SK-N-SH treated with all-trans-retinoic acid at 6 μM for 48 hours (cell line): ENCODE measurements around the gene PRR5L.

Source experiments
- ATAC-seq: fragments of 200-7000 bp; cut with Tn5 transposase; 3 replicates; pipeline ENCODE4 v1.9.1; 2020; ENCODE audit warnings: mild to moderate bottlenecking, moderate library complexity
- ARNTL ChIP-seq: fragments of 450-650 bp; formaldehyde crosslinking; IDR thresholded peaks from 2 replicates; pipeline ENCODE4 v1.5.0; 2020; ENCODE audit warnings: low read depth, mild to moderate bottlenecking, moderate library complexity, borderline replicate concordance
- BACH2 ChIP-seq: fragments of 250-450 bp; sonication (Bioruptor Pico); IDR thresholded peaks from 2 replicates; pipeline ENCODE4 v1.9.0; 2021; ENCODE audit warnings: mild to moderate bottlenecking, borderline replicate concordance
- CREB5 ChIP-seq: fragments of 250-450 bp; sonication (Bioruptor Pico); IDR thresholded peaks from 2 replicates; pipeline ENCODE4 v1.5.1; 2020; ENCODE audit warnings: low read depth, mild to moderate bottlenecking, moderate library complexity
- CSDC2 ChIP-seq: fragments of 250-450 bp; sonication (Bioruptor Pico); IDR thresholded peaks from 2 replicates; pipeline ENCODE4 v1.5.0; 2020; ENCODE audit warnings: mild to moderate bottlenecking, moderate library complexity
- ESRRG ChIP-seq: fragments of 250-450 bp; sonication (Bioruptor Pico); IDR thresholded peaks from 2 replicates; pipeline ENCODE4 v1.6.1; 2021; ENCODE audit warnings: mild to moderate bottlenecking
- GLIS3 ChIP-seq: fragments of 250-450 bp; sonication (Bioruptor Pico); IDR thresholded peaks from 2 replicates; pipeline ENCODE4 v1.5.0; 2020; ENCODE audit warnings: mild to moderate bottlenecking, moderate library complexity
- ISL1 ChIP-seq: fragments of 250-450 bp; sonication (Bioruptor Pico); IDR thresholded peaks from 2 replicates; pipeline ENCODE4 v2.1.2; 2022; ENCODE audit warnings: mild to moderate bottlenecking, moderate library complexity
- OSR1 ChIP-seq: fragments of 250-450 bp; sonication (Bioruptor Pico); IDR thresholded peaks from 2 replicates; pipeline ENCODE4 v1.8.0; 2022; ENCODE audit warnings: moderate library complexity, mild to moderate bottlenecking, inconsistent platforms
- PATZ1 ChIP-seq: fragments of 250-450 bp; sonication (Bioruptor Pico); IDR thresholded peaks from 2 replicates; pipeline ENCODE4 v1.8.0; 2020; ENCODE audit warnings: mild to moderate bottlenecking, moderate library complexity, borderline replicate concordance
- POU6F1 ChIP-seq: fragments of 250-450 bp; sonication (Bioruptor Pico); IDR thresholded peaks from 2 replicates; pipeline ENCODE4 v1.8.0; 2021; ENCODE audit warnings: low read depth, mild to moderate bottlenecking, moderate library complexity, borderline replicate concordance
- PPARA ChIP-seq: fragments of 250-450 bp; sonication (Bioruptor Pico); IDR thresholded peaks from 2 replicates; pipeline ENCODE4 v1.5.0; 2020; ENCODE audit warnings: mild to moderate bottlenecking, borderline replicate concordance
- RARB ChIP-seq: fragments of 250-450 bp; sonication (Bioruptor Pico); IDR thresholded peaks from 2 replicates; pipeline ENCODE4 v1.8.0; 2021; ENCODE audit warnings: mild to moderate bottlenecking, moderate library complexity
- SNAI2 ChIP-seq: fragments of 250-450 bp; sonication (Bioruptor Pico); IDR thresholded peaks from 2 replicates; pipeline ENCODE4 v1.5.0; 2020; ENCODE audit warnings: mild to moderate bottlenecking, moderate library complexity
- TCF4 ChIP-seq: fragments of 250-450 bp; sonication (Bioruptor Pico); IDR thresholded peaks from 2 replicates; pipeline ENCODE4 v1.8.0; 2021; ENCODE audit warnings: mild to moderate bottlenecking, moderate library complexity, borderline replicate concordance
- TOX ChIP-seq: fragments of 250-450 bp; sonication (Bioruptor Pico); IDR thresholded peaks from 2 replicates; pipeline ENCODE4 v1.8.0; 2021; ENCODE audit warnings: mild to moderate bottlenecking, moderate library complexity, borderline replicate concordance
- ZC3H10 ChIP-seq: fragments of 250-450 bp; sonication (Bioruptor Pico); IDR thresholded peaks from 2 replicates; pipeline ENCODE4 v1.5.1; 2021; ENCODE audit warnings: mild to moderate bottlenecking, moderate library complexity
- ZFP3 ChIP-seq: fragments of 250-450 bp; sonication (Bioruptor Pico); IDR thresholded peaks from 2 replicates; pipeline ENCODE4 v1.5.0; 2020; ENCODE audit warnings: mild to moderate bottlenecking, moderate library complexity
- ZFP30 ChIP-seq: fragments of 450-650 bp; formaldehyde crosslinking; IDR thresholded peaks from 2 replicates; pipeline ENCODE4 v1.5.0; 2022; ENCODE audit warnings: mild to moderate bottlenecking, moderate library complexity
- ZNF565 ChIP-seq: fragments of 450-650 bp; formaldehyde crosslinking; conservative IDR thresholded peaks from 2 replicates; pipeline ENCODE4 v1.5.0; 2020; ENCODE audit warnings: low read depth, mild to moderate bottlenecking, moderate library complexity
- ZNF70 ChIP-seq: fragments of 450-650 bp; formaldehyde crosslinking; IDR thresholded peaks from 2 replicates; pipeline ENCODE4 v1.5.0; 2020; ENCODE audit warnings: mild to moderate bottlenecking, moderate library complexity
- ZNF8 ChIP-seq: fragments of 450-650 bp; formaldehyde crosslinking; IDR thresholded peaks from 2 replicates; pipeline ENCODE4 v1.5.0; 2020; ENCODE audit warnings: mild to moderate bottlenecking, moderate library complexity
- TF ChIP-seq, protein P1 (sequence below): fragments of 250-450 bp; sonication (Bioruptor Pico); IDR thresholded peaks from 2 replicates; pipeline ENCODE4 v1.5.1; 2021; ENCODE audit warnings: mild to moderate bottlenecking, moderate library complexity
- TF ChIP-seq, protein P2 (sequence below): fragments of 250-450 bp; sonication (Bioruptor Pico); IDR thresholded peaks from 2 replicates; pipeline ENCODE4 v1.5.0; 2020; ENCODE audit warnings: mild to moderate bottlenecking, moderate library complexity

PRR5L gene

GRCh38 chr11:36340897-36341296 lies 44.8 kb downstream of the PRR5L start:
- peak; percentile 15; the same call in 1 of the 2 replicates for TF ChIP-seq ZNF8 (CRISPR knock-in tag)
- peak; percentile 34; the same call in 1 of the 2 replicates for TF ChIP-seq SNAI2 (CRISPR knock-in tag)
- TF ChIP-seq ZNF565: no peak
- TF ChIP-seq ZFP3 (CRISPR knock-in tag): no peak
- TF ChIP-seq, protein P1, sequence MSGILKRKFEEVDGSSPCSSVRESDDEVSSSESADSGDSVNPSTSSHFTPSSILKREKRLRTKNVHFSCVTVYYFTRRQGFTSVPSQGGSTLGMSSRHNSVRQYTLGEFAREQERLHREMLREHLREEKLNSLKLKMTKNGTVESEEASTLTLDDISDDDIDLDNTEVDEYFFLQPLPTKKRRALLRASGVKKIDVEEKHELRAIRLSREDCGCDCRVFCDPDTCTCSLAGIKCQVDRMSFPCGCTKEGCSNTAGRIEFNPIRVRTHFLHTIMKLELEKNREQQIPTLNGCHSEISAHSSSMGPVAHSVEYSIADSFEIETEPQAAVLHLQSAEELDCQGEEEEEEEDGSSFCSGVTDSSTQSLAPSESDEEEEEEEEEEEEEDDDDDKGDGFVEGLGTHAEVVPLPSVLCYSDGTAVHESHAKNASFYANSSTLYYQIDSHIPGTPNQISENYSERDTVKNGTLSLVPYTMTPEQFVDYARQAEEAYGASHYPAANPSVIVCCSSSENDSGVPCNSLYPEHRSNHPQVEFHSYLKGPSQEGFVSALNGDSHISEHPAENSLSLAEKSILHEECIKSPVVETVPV: no peak
- peak; percentile 84 for TF ChIP-seq TCF4 (CRISPR knock-in tag)
- TF ChIP-seq PATZ1: no peak
- TF ChIP-seq ARNTL (CRISPR knock-in tag): no peak
- TF ChIP-seq, protein P2, sequence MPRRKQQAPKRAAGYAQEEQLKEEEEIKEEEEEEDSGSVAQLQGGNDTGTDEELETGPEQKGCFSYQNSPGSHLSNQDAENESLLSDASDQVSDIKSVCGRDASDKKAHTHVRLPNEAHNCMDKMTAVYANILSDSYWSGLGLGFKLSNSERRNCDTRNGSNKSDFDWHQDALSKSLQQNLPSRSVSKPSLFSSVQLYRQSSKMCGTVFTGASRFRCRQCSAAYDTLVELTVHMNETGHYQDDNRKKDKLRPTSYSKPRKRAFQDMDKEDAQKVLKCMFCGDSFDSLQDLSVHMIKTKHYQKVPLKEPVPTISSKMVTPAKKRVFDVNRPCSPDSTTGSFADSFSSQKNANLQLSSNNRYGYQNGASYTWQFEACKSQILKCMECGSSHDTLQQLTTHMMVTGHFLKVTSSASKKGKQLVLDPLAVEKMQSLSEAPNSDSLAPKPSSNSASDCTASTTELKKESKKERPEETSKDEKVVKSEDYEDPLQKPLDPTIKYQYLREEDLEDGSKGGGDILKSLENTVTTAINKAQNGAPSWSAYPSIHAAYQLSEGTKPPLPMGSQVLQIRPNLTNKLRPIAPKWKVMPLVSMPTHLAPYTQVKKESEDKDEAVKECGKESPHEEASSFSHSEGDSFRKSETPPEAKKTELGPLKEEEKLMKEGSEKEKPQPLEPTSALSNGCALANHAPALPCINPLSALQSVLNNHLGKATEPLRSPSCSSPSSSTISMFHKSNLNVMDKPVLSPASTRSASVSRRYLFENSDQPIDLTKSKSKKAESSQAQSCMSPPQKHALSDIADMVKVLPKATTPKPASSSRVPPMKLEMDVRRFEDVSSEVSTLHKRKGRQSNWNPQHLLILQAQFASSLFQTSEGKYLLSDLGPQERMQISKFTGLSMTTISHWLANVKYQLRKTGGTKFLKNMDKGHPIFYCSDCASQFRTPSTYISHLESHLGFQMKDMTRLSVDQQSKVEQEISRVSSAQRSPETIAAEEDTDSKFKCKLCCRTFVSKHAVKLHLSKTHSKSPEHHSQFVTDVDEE (CRISPR knock-in tag): no peak
- no peak for TF ChIP-seq ESRRG (CRISPR knock-in tag)
- TF ChIP-seq TOX (CRISPR knock-in tag): no peak
- TF ChIP-seq ZFP30 (CRISPR knock-in tag): no peak
- no peak for TF ChIP-seq OSR1
- 0 out of 2 replicates have a peak, but pooled peaks have one; percentile 30 for TF ChIP-seq ZNF70 (CRISPR knock-in tag)
- TF ChIP-seq POU6F1 (CRISPR knock-in tag): no peak
- no peak for TF ChIP-seq ZC3H10 (CRISPR knock-in tag)
- no peak for TF ChIP-seq RARB (CRISPR knock-in tag)
- no peak for TF ChIP-seq CSDC2 (CRISPR knock-in tag)
- TF ChIP-seq BACH2 (CRISPR knock-in tag): no peak
- TF ChIP-seq PPARA (CRISPR knock-in tag): no peak
- TF ChIP-seq GLIS3 (CRISPR knock-in tag): no peak
- no peak for TF ChIP-seq CREB5 (CRISPR knock-in tag)
- peak; percentile 35; the same call in 1 of the 2 replicates for TF ChIP-seq ISL1 (CRISPR knock-in tag)

DNA sequence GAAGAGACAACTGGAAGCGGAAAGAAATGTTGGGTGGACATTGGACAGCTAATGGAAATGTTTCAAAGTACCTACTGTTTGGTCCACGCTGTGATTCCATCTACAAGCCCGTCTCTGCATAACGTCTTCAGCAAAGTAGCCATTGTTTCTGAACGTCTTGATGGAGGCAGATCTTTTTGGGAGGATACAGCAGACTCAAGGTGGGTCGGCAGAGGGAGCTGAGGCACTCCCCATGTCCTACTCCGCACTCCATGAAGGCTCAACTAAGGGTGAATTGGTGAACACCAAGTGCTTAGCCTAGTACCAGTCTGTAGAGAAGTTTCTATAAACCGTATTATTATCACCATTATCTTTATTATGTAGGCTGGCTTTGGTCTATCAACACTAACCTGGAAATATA lies 45.8 kb downstream of the PRR5L start:
- no peak for TF ChIP-seq ARNTL (CRISPR knock-in tag)
- TF ChIP-seq ESRRG (CRISPR knock-in tag): no peak
- no peak for TF ChIP-seq GLIS3 (CRISPR knock-in tag)
- no peak for TF ChIP-seq ZNF70 (CRISPR knock-in tag)
- TF ChIP-seq OSR1: no peak
- TF ChIP-seq, all 23 proteins: peak for 0
- no peak for ATAC-seq

More at GRCh38 chr11:36340897-36341296, 44.8 kb downstream of the PRR5L start:
- ATAC-seq: peak; percentile 57; the same call in 1 of the 3 replicates

DNA sequence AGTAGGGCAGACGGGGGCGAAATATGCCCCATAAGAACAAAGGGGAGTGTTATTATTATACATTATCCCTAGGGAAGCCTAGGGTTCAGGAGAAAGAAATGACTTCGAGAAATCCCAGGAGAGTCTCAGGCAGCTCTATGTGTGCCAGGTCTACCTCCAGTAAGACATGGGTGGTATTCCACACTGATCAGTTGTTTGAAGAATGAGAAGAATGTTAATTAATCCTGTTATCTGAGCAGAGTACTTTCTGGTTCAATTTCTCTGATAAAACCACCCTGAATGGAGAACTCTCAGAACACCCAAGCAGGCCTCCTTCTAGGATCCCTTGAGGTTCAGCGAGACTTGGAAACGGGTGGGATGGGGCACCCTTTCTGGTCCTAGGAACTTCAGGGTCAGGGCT lies 46.2 kb downstream of the PRR5L start:
- ATAC-seq: no peak
- TF ChIP-seq OSR1: no peak
- TF ChIP-seq ZNF8 (CRISPR knock-in tag): no peak
- TF ChIP-seq ZNF565: no peak
- TF ChIP-seq SNAI2 (CRISPR knock-in tag): no peak
